GM18502 (cell line): ENCODE results near the gene ANO2.

Experiments
- ATAC-seq: cut with Tn5 transposase; IDR thresholded peaks from one replicate; pipeline ENCODE4 v1.9.1; 2021; ENCODE audit warnings: mild to moderate bottlenecking; ENCODE audit not compliant: unreplicated experiment, poor library complexity

Gene ANO2

GRCh38 chr12:5945071-5946008, at the start of gene ANO2:
TSS of gene ANO2 (minus strand) at chr12:5945259. CDS start at chr12:5945217, 42 bp downstream.
- no peak for ATAC-seq

DNA sequence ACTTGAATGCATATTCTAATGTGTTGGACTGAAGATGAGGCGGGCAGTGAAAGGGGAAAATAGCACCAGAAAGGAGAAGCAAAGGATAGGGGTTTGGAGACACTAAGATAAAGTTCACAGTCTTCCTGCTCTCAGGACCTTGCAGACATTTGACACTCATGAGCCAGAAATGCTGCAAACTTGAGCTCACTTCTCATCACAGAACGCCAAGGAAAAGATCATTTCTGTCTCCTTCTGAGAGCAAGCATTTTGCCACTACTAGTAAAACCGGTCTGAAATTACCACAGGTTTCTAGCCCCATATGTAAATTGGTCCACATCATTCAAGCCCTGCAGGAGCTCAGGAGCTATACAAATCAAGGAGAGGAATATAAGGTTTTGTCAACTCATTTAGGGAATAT, 44.6 kb upstream of the ANO2 start:
- no peak for ATAC-seq

GRCh38 chr12:5988659-5989116, 43.6 kb upstream of the ANO2 start:
- ATAC-seq, result peak; percentile 57

DNA sequence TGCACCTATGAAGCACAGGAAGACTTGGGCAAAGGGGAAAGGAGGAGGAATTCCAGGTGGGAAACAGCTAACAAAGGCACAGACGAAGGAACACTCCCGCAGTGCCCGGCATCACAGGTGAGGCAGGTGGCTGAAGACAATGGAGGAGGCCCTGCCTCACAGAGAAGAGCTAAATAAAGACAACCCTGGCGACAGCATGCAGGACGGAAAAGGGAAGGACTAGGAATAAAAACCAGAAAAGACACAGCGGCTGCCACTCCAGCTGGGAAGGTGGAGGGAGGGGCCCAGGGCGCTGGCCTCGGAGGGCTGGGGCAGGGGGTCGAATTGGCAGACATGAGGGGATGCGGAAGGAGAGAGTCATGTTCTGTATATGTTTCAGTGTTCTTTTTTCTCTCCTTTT, 43.0 kb upstream of the ANO2 start:
- no peak for ATAC-seq

GRCh38 chr12:5987573-5987972, 42.5 kb upstream of the ANO2 start:
- ATAC-seq, result no peak

GRCh38 chr12:5985471-5985870, 40.4 kb upstream of the ANO2 start:
- ATAC-seq, result no peak

DNA sequence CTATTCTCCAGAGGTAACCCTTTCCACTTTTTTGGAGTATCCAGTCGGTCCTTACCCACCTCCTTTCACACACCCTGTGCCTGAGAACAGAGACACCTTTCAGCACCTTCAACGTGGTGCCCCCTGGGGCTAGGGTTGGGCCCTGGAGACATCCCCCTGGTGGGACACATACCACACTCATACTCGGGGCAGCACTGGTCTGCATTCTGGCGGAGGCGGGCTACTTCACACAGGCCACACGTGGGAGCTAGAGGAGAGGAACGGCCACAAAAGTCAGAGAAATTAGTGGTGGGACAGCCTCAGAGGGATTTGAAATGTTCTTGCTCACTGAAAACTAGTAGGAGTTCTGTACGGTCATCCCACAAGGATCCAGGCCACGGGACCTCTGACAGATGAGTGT, 39.8 kb upstream of the ANO2 start:
- no peak for ATAC-seq

DNA sequence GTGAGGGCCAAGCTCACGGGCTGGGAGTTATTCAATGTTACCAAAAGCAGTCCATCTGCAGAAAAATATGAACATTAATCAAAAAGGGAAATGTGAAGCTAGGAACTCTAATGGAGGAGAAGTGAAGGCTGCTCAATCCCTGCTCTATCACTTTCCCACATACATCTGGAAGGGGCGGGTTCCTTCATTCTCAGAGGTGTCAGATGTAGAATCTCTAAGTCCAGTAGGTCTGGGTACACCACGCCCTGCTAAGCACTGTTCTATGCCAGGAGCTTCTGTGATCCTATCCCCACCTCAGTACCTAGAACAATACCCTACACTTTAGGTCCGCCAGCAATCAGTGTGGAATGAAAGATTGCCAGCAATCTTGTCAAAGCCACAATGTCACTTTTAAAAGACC, 37.0 kb upstream of the ANO2 start:
- ATAC-seq, result no peak

GRCh38 chr12:5977556-5977955, 32.5 kb upstream of the ANO2 start:
- ATAC-seq, result no peak

DNA sequence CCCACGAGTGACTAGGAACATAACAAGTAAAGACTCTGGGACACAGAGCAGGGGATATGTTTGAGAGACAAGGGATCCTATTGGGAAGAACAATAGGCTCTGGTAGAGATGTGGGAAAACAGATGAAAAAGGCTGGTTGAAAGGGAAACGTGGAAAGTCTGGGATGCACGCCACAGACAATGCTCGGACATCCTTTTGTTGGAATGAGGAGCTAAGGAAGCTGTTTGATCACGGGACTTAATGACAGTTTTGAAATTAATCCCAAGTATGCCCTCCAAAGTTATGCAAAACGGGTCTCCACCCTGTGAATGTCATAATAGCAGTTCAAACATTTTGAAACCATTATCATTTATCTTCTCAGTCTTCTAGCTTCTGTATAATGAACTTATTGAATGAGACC, 31.7 kb upstream of the ANO2 start:
- no peak for ATAC-seq

DNA sequence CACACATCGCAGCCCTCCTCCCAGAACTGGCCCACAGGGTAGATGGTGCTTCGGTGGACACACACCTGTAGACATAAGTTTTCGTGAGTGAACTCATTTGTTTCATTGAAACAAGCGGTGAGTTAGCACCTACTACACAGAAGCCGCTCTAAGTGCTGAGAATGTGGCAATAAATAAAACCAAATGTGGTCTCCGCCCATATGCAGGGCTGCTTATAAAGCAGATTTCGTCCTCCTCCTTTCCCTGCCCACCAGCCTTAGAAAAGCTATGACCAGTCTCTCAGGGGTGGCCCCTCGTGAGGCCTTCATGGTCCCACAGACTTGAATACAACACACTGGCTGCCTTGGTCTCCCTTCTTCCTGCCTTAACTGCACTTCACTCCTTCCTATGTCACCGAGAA, 31.1 kb upstream of the ANO2 start:
- ATAC-seq, result no peak

- no peak for ATAC-seq
Observed at GRCh38 chr12:5973461-5974115, 28.5 kb upstream of the ANO2 start.

- ATAC-seq, result no peak
Observed at GRCh38 chr12:5972387-5972786, 27.3 kb upstream of the ANO2 start.

DNA sequence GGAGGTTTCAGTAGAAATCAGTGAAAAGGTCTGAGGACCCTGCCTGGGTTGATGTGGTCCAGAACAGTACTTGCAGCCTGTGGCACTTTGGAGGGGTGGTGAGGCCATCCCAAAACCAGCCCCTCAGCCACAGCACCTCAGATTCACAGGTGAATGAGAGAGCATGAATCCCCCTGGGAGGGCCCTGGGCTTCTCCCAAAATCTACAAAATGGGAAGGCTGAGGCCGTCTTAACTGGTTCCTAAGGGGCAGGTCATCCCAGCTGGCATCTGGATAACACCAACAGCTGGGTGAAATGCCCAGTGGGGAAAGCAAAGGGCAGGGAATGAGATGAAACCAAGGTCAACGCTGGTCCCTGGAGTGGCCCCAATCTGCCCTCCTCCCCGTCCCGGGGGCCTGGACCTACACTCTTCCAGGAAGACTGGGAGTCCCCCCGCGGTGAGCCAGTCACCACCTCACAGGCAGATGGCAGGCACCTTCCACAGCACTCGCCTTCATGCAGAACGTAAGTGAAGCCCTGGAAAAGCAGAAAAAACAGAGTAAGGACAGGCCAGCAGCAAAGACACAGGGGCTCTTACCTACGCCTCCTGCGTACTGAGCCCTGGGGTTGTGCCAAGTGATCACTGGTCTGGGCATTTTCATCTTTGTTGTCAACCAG, 26.3 kb upstream of the ANO2 start:
- no peak for ATAC-seq

- no peak for ATAC-seq
Observed at GRCh38 chr12:5969974-5970690, 25.1 kb upstream of the ANO2 start.

DNA sequence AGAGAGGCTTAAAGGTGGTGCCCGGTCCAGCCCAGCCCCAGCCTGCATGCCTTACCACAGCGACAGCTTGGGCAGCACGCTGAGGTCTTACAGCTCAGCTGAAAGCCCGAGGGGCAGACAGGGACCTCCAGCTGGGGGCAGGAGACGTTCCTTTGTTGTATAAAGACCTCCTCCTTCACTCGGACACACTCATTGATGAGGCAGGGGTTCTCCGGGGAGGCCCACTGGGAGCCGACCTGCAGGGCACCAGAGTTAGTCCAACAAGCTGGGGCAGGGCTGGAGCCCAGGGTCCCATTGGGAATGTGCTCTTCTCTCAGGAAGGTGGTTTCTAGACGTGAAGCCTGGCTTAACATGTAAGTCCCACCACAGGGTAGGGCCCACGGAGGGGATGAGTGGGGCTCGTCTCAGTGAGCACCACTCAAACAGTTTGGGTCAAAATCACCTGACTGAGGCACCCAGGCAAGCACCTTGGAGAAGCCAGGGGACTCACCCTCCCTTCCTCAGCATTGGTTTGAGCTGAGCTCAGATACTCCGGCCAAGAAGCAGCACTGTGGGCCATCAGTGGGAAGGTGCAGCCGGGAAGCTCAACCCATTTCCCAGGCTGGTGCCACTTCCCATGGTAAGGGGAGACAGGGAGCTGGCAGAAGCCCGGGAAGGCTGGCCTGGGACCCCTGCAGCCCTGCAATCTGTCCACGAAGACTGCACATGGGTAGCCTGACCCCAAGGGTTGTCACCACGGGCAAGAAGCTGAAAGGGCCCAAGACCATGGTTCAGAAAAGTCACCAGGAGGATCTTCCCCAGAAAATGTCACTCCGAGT, 24.3 kb upstream of the ANO2 start:
- no peak for ATAC-seq

DNA sequence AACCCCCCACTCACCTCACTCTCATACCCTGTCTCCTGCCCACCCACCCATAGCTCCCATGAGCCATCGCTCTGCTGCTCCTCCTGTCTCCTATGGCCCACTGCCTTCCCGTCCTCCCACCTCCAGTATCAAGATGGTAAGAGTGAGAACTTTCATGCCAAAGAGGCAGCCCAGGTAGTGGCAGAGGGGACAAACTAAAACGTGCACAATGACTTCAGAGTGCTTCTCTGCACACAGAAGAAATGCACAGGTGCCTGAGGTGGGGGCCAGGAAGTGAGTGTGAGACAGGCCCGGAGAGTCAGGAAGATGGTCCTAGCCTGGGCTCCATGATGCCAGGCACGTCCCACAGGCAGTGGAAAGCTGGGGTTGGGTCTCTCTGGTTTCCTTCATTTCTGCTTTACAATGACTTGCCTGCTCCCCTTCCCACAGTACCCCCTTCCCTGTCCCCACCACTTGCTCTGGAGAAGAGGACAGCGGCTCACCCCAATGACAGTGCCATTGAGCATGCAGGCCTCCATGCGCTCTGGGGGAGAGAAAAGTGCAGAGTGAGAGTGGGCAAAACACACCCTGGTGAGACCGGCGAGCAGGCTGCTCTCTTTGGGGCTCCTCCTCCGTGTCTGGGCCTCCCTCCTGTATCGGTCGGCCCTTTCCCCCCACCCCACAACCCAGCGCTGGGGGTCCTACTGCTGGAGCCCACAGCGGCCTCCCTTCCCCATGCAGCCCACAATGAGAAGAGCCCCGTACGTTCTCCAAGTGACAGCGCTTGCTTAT, 22.8 kb upstream of the ANO2 start:
- no peak for ATAC-seq

- ATAC-seq, result no peak
Observed at GRCh38 chr12:5966486-5967095, 21.5 kb upstream of the ANO2 start.
